ENCODE results near the gene HRH2. TPM values are rescaled to one million over a fixed set of nuclear protein-coding genes. Genes with fewer than 3 reads are reported as not detected.

Gene HRH2
- total and polyA plus RNA-seq, 4 donors, result 1.8 to 36.1 (median 9.9) TPM

- H3K27me3 ChIP-seq (ENCODE audit: control insufficient read depth in 3 of 3, insufficient read depth in 3 of 3, low read length in 2 of 3), result peaks cover 4 to 21% (median 10%) of the 10 kb centered on the region in 3 donors
- peak overlapping the region in 1 of 2 donors; percentile 9 for H3K27ac ChIP-seq (ENCODE audit: low read depth in 1 of 2, low read length in 1 of 2)
- peaks cover 0 to 5% (median 0%) of the 10 kb centered on the region in 5 donors for H3K4me1 ChIP-seq (ENCODE audit: control insufficient read depth in 5 of 5, insufficient read depth in 5 of 5, low read length in 5 of 5)
- peaks cover 0 to 6% (median 0%) of the 10 kb centered on the region in 4 donors for H3K9me3 ChIP-seq (ENCODE audit: control insufficient read depth in 4 of 4, insufficient read depth in 3 of 4, low read length in 3 of 4)
- TF ChIP-seq CTCF (IDR thresholded peaks at IDR 0.05; ENCODE audit: control extremely low read depth, extremely low read depth), result no peak
- H3K4me3 ChIP-seq, result no peak overlapping the region
- WGBS, 2 donors, result 61 to 65% methylated on average over 12 of the region's 12 CpGs
- no peaks in the 10 kb centered on the region for H3K36me3 ChIP-seq (ENCODE audit: control insufficient read depth in 4 of 4, insufficient read depth in 4 of 4, low read length in 4 of 4)
- DNase-seq, result no peak
- H3K9ac ChIP-seq (ENCODE audit: insufficient read depth in 1 of 2, low read length in 2 of 2), result no peak overlapping the region
- no peak for ATAC-seq (ENCODE audit: insufficient read depth, low FRiP score)
Measured at GRCh38 chr5:175672976-175673648, 15.2 kb downstream of the HRH2 start.

GRCh38 chr5:175674731-175675346 is 17.0 kb downstream of the HRH2 start:
- TF ChIP-seq CTCF (IDR thresholded peaks at IDR 0.05; ENCODE audit: control extremely low read depth, extremely low read depth), result no peak
- no peak overlapping the region for H3K9ac ChIP-seq (ENCODE audit: insufficient read depth in 1 of 2, low read length in 2 of 2)
- H3K27ac ChIP-seq (ENCODE audit: low read depth in 1 of 2, low read length in 1 of 2), result no peak overlapping the region
- ATAC-seq (ENCODE audit: insufficient read depth, low FRiP score) (no peak), DNase-seq (no peak)
- peaks cover 4 to 22% (median 21%) of the 10 kb centered on the region in 3 donors for H3K27me3 ChIP-seq (ENCODE audit: control insufficient read depth in 3 of 3, insufficient read depth in 3 of 3, low read length in 2 of 3)
- H3K36me3 ChIP-seq (ENCODE audit: control insufficient read depth in 4 of 4, insufficient read depth in 4 of 4, low read length in 4 of 4), result no peaks in the 10 kb centered on the region
- H3K4me1 ChIP-seq (ENCODE audit: control insufficient read depth in 5 of 5, insufficient read depth in 5 of 5, low read length in 5 of 5), result peaks cover 0 to 5% (median 0%) of the 10 kb centered on the region in 5 donors
- WGBS, 2 donors, result 57 to 69% methylated on average over 5 of the region's 5 CpGs
- H3K4me3 ChIP-seq, result no peak overlapping the region
- peaks cover 0 to 1% (median 0%) of the 10 kb centered on the region in 4 donors for H3K9me3 ChIP-seq (ENCODE audit: control insufficient read depth in 4 of 4, insufficient read depth in 3 of 4, low read length in 3 of 4)

- WGBS, 2 donors, result 81 to 90% methylated on average over 10 of the region's 10 CpGs
- H3K36me3 ChIP-seq (ENCODE audit: control insufficient read depth in 4 of 4, insufficient read depth in 4 of 4, low read length in 4 of 4), result no peaks in the 10 kb centered on the region
- H3K9ac ChIP-seq (ENCODE audit: insufficient read depth in 1 of 2, low read length in 2 of 2), result no peak overlapping the region
- peaks cover 0 to 6% (median under 1%) of the 10 kb centered on the region in 5 donors for H3K4me1 ChIP-seq (ENCODE audit: control insufficient read depth in 5 of 5, insufficient read depth in 5 of 5, low read length in 5 of 5)
- no peak for TF ChIP-seq CTCF (IDR thresholded peaks at IDR 0.05; ENCODE audit: control extremely low read depth, extremely low read depth)
- peaks cover 0 to 5% (median 0%) of the 10 kb centered on the region in 4 donors for H3K9me3 ChIP-seq (ENCODE audit: control insufficient read depth in 4 of 4, insufficient read depth in 3 of 4, low read length in 3 of 4)
- no peak overlapping the region for H3K27ac ChIP-seq (ENCODE audit: low read depth in 1 of 2, low read length in 1 of 2)
- H3K4me3 ChIP-seq, result no peak overlapping the region
- ATAC-seq (ENCODE audit: insufficient read depth, low FRiP score) (no peak), DNase-seq (no peak)
- H3K27me3 ChIP-seq (ENCODE audit: control insufficient read depth in 3 of 3, insufficient read depth in 3 of 3, low read length in 2 of 3), result peaks cover 4 to 29% (median 22%) of the 10 kb centered on the region in 3 donors
Measured at GRCh38 chr5:175675873-175676272, 18.0 kb downstream of the HRH2 start.
